ENCODE data around the gene EPHB2.

DNA sequence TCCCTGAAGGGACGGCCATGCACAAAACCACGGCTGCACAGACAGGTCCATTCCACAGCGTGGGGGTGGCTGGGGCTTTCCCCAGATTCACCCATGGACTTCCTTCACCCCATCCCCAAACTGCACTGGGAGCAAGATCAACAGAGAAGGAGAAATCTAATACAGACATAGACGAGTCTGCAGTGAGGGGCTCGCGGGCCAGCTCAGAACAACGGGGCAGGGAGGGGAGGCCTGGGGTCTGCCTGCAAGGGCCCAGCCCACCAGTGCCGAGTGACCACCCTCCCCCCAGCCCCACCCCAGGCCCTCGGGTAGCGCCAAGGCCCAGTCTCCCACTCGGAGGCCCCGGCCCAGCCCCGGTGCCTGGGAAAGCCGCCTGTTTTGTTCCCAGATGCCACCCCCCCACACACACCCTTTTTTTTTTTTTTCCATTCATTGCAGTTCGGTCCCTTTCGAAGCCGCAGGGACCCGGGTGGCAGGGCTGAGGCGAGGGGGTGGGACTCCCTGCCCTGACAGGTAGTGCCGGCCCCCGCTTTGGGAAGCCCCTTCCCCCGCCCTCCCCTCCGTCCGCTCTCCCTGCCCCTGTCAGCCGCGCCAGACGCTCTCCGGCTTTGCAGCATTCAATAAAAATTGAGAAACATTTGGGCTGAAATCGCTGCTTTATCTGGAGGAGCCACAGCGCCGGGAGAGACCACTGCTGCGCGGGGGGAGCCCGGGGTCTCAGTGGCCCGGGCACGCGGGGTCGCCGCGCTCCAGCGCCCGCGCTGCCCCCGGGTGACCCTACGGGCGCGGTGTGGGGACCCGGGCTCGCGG lies 543 bp upstream of the EPHB2 start:
- TF ChIP-seq, protein P1, sequence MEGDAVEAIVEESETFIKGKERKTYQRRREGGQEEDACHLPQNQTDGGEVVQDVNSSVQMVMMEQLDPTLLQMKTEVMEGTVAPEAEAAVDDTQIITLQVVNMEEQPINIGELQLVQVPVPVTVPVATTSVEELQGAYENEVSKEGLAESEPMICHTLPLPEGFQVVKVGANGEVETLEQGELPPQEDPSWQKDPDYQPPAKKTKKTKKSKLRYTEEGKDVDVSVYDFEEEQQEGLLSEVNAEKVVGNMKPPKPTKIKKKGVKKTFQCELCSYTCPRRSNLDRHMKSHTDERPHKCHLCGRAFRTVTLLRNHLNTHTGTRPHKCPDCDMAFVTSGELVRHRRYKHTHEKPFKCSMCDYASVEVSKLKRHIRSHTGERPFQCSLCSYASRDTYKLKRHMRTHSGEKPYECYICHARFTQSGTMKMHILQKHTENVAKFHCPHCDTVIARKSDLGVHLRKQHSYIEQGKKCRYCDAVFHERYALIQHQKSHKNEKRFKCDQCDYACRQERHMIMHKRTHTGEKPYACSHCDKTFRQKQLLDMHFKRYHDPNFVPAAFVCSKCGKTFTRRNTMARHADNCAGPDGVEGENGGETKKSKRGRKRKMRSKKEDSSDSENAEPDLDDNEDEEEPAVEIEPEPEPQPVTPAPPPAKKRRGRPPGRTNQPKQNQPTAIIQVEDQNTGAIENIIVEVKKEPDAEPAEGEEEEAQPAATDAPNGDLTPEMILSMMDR (IDR thresholded peaks at IDR 0.05), result no peak
- no peak for TF ChIP-seq POLR2AphosphoS5 (IDR thresholded peaks at IDR 0.05)

Measured in sigmoid colon (tissue), 4 donors.